Hepatocyte (in vitro differentiated cells): ENCODE data around the gene MICALL2.

ENCODE experiments used
- EZH2 ChIP-seq: fragments of 200-600 bp; sonication (generic); IDR thresholded peaks from 2 replicates; pipeline ENCODE4 v1.6.1; 2016; ENCODE audit warnings: antibody characterized with exemption, mild to moderate bottlenecking, borderline replicate concordance
- TF ChIP-seq, protein P1 (sequence below): fragments of 200-600 bp; sonication (generic); IDR thresholded peaks from 2 replicates; pipeline ENCODE4 v1.5.1; 2016; ENCODE audit warnings: antibody characterized with exemption, mild to moderate bottlenecking; ENCODE audit not compliant: poor library complexity

DNA sequence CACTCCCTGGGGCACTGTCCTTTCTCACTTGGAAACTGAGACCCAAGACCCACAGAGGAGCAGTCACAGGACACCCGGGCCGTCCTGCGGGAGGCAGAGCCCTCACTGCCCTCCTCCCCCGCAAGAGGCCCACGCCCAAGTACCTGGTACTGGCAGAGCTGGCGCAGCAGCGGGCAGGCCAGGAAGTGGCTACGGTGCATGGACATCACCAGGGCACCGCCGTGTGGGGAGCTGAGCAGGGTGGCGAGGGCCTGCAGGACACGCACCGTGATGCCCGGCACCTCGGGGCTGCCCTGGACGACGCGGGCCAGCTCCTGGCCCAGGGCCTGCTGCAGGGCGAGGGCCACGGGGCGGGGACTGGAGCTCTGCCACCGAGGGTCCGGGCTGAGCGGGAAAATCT lies 20.0 kb upstream of the MICALL2 start:
- TF ChIP-seq, protein P1, sequence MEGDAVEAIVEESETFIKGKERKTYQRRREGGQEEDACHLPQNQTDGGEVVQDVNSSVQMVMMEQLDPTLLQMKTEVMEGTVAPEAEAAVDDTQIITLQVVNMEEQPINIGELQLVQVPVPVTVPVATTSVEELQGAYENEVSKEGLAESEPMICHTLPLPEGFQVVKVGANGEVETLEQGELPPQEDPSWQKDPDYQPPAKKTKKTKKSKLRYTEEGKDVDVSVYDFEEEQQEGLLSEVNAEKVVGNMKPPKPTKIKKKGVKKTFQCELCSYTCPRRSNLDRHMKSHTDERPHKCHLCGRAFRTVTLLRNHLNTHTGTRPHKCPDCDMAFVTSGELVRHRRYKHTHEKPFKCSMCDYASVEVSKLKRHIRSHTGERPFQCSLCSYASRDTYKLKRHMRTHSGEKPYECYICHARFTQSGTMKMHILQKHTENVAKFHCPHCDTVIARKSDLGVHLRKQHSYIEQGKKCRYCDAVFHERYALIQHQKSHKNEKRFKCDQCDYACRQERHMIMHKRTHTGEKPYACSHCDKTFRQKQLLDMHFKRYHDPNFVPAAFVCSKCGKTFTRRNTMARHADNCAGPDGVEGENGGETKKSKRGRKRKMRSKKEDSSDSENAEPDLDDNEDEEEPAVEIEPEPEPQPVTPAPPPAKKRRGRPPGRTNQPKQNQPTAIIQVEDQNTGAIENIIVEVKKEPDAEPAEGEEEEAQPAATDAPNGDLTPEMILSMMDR = no peak
- no peak for TF ChIP-seq EZH2
